ENCODE results near the gene PEDS1. TPM values are rescaled to one million over a fixed set of nuclear protein-coding genes. Genes with fewer than 3 reads are reported as not detected.
A peak's percentile ranks its signal among the peaks of the same experiment; 100 is the strongest.

Gene PEDS1
- 24.0 and 25.3 TPM in 2 replicates for total RNA-seq (2012; rRNA removed)
- polyA plus RNA-seq (2012; rRNA removed) = 59.9 and 67.6 TPM in 2 replicates
- 26.9 and 58.5 TPM in 2 replicates for polyA plus RNA-seq (2012; cell fraction: cytosol; rRNA removed)
- polyA plus RNA-seq (2012; cell fraction: nucleus; rRNA removed; ENCODE audit: low replicate concordance) = 24.5 and 45.9 TPM in 2 replicates
- percentile 79 among the genes with signal in this experiment for Bru-seq, nascent RNA
- percentile 97 among the genes with signal in this experiment for BruChase-seq, experiment 1, labeled RNA remaining after a 6-hour chase
- BruChase-seq, experiment 2, labeled RNA remaining after a 2-hour chase = percentile 96 among the genes with signal in this experiment
- long read RNA-seq, full-length matches to known transcripts = 19 of 33 reads
- long read RNA-seq, partial matches to known transcripts = 0 of 33 reads
- long read RNA-seq, other reads (novel, unspliced or antisense) = 14 of 33 reads

DNA sequence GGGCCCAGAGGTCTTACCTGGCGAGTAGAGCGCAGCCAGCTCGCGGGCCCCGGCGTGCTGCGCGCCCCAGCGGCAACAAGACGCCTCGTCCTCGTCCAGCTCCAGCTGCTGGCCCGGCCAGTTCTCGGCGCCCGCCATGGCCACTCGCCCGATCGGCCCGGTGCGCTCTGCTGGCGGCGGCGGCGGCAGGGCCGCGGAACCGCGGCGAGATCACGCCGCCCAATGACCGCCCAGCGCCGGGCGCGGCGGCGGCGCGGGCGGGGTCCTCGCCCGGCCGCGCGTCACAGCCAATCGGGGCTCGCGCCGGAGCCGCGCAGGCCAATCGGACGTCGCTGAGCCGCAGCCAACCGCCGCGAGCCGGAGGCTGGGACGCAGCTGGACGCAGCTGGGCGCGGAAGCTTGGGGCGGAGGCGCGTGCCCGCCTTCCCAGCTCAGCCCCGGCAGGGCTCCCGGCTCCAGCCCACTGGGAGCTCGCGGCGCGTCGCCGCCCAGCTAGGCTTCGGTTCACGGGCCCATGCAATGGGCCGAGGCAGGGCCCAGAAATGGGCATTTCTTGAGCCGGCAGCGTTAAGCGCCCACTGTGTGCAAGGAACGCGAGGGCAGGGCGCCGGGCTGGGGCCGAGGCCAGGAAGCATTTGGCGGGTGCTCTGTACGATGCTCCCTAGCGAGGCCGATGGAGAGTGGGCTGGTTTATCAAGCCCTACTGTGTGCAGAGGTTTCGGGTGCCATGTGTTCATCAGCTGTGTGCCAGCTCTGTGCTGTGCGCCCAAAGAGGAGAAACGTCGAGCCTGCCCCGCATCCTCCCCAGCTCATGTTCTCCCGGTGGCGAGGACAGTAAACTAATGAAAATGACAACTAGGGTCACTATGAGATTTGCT lies at the start of gene PEDS1:
Gene PEDS1 (minus strand): TSS at position 224 of the 878 bp plus-strand sequence. CDS start 86 bp downstream, at position 138.
- Histone ChIP-seq H3K4me1 (ENCODE audit: control insufficient read depth, insufficient read depth, low read length) (peaks cover 22% of the 10 kb centered on the region), H2AK9ac (replicated peaks; ENCODE audit: low read depth, low read length, poor library complexity) (peak within 1 kb of the TSS; percentile 99), H4K5ac (ENCODE audit: low read depth, low read length) (peak within 1 kb of the TSS; percentile 91), H3K36me3 (ENCODE audit: control insufficient read depth, insufficient read depth, low read length) (peaks cover 11% of the 10 kb centered on the region), H3K18ac (ENCODE audit: low read depth, low read length) (peak within 1 kb of the TSS; percentile 26), H4K91ac (ENCODE audit: insufficient read depth, low read depth, low read length) (peak within 1 kb of the TSS; percentile 91), H3K9me3 (ENCODE audit: control insufficient read depth, insufficient read depth, low read length) (no peaks in the 10 kb centered on the region), H3K79me1 (ENCODE audit: low read depth in 1 of 2, low read length in 2 of 2) (peaks cover 12 to 50% of the 10 kb centered on the region in 2 experiments; a peak in 3 of 4 replicates), H3K4ac (ENCODE audit: low read depth, low read length) (peak within 1 kb of the TSS; percentile 85), H2BK15ac (ENCODE audit: low read depth, low read length) (peak within 1 kb of the TSS; percentile 79; the same call in 2 of the 3 replicates), H2AFZ (replicated peaks; ENCODE audit: low read length, poor library complexity) (peak within 1 kb of the TSS; percentile 92), H2BK120ac (ENCODE audit: low read depth, low read length) (peak within 1 kb of the TSS; percentile 71), H4K8ac (ENCODE audit: low read depth in 2 of 2, low read length in 2 of 2) (peak within 1 kb of the TSS; percentile 97 to 99), H4K20me1 (ENCODE audit: insufficient read depth, low read length) (peaks cover 37% of the 10 kb centered on the region), H2BK20ac (ENCODE audit: low read depth, low read length) (peak within 1 kb of the TSS; percentile 17; the same call in 1 of the 2 replicates), H3K23ac (ENCODE audit: low read depth, low read length) (peak within 1 kb of the TSS; percentile 92), H3K4me2 (ENCODE audit: low read depth, low read length) (peak within 1 kb of the TSS; percentile 98), H2BK5ac (ENCODE audit: low read depth, low read length, poor library complexity, severe bottlenecking) (peak within 1 kb of the TSS; percentile 73), H2AK5ac (ENCODE audit: low read depth, low read length) (peak within 1 kb of the TSS; percentile 99), H3K14ac (replicated peaks; ENCODE audit: low read depth, low read length) (peak within 1 kb of the TSS; percentile 77), H3K9me1 (ENCODE audit: insufficient read depth, low read length) (peaks cover 21% of the 10 kb centered on the region), H3K27me3 (ENCODE audit: control insufficient read depth, insufficient read depth, low read length) (no peaks in the 10 kb centered on the region), H3K56ac (ENCODE audit: extremely low read depth, insufficient read depth, low read length) (peak within 1 kb of the TSS; percentile 70; the same call in 1 of the 2 replicates), H3K4me3 (ENCODE audit: insufficient read depth, low read depth, low read length) (peak within 1 kb of the TSS; percentile 87), H3K27ac (ENCODE audit: insufficient read depth, low read length) (peak within 1 kb of the TSS; percentile 83), H3K9ac (ENCODE audit: low read depth, low read length) (peak within 1 kb of the TSS; percentile 88)
- dilution Hi-C loops (cut with HindIII; ENCODE audit: low sequenced_read_pairs, unreplicated experiment) = no loop called here
- WGBS, 2 experiments (ENCODE audit: extremely low coverage in 2 of 2, insufficient read length in 1 of 2) = 2% methylated on average over 80 of the region's 99 CpGs; no CpG with 5 or more reads in 1 of the 2 experiments
- TF ChIP-seq RFX5 (IDR thresholded peaks at IDR 0.05; ENCODE audit: low read depth, low read length) (no peak), CHD1 (IDR thresholded peaks at IDR 0.05; ENCODE audit: low read depth, low read length) (no peak), POLR2A (IDR thresholded peaks at IDR 0.05; ENCODE audit: low read depth, low read length) (peak; percentile 93), MXI1 (IDR thresholded peaks at IDR 0.05; ENCODE audit: borderline replicate concordance, low read depth, low read length) (peak; percentile 77; the same call in 1 of the 2 replicates), BHLHE40 (IDR thresholded peaks at IDR 0.05; ENCODE audit: low read depth, low read length) (peak; percentile 40; the same call in 1 of the 2 replicates), MAZ (IDR thresholded peaks at IDR 0.05; ENCODE audit: borderline replicate concordance, low read depth, low read length) (peak; percentile 37; the same call in 1 of the 2 replicates)
- TF ChIP-seq, protein P1, sequence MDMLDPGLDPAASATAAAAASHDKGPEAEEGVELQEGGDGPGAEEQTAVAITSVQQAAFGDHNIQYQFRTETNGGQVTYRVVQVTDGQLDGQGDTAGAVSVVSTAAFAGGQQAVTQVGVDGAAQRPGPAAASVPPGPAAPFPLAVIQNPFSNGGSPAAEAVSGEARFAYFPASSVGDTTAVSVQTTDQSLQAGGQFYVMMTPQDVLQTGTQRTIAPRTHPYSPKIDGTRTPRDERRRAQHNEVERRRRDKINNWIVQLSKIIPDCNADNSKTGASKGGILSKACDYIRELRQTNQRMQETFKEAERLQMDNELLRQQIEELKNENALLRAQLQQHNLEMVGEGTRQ (IDR thresholded peaks at IDR 0.05; ENCODE audit: low read depth, low read length) = peak; percentile 51
- DNase-seq (peak; percentile 90), ATAC-seq (ENCODE audit: low read depth) (peak; percentile 98)
- POLR2A ChIA-PET (ENCODE audit: unreplicated experiment) = interaction anchor here (0.6 to 0.9 kb wide), 2 partner anchors 10 to 126 kb away, joined by 4 to 6 read pairs; no protein-coding TSS in a partner anchor
- no TSS peak for BruUV-seq (replicated peaks)
- intact Hi-C loops (cut with micrococcal nuclease) = loop anchor here (1.0 kb wide), 1 partner anchor 12 kb away; no protein-coding TSS in a partner anchor
- CTCF ChIA-PET = interaction anchor here (1.2 kb wide), 1 partner anchor 33 kb away, joined by 6 read pairs; no protein-coding TSS in a partner anchor
- in situ Hi-C loops (cut with MboI; ENCODE audit: low sequenced_read_pairs) = no loop called here

All from IMR-90 (cell line).